CD4-positive, alpha-beta T cell treated with Interleukin-10 for 1 hour (primary cell): ENCODE measurements around the gene P4HTM.

Source experiments
- DNase-seq: peaks from one replicate; pipeline ENCODE4 v3.0.0-alpha.2; 2020

The P4HTM gene

GRCh38 chr3:49012441-49013017 lies 22.5 kb downstream of the P4HTM start:
- DNase-seq = no peak

- no peak for DNase-seq
Measured at GRCh38 chr3:49013113-49013737, 23.2 kb downstream of the P4HTM start.

- DNase-seq = peak; percentile 66
Measured at GRCh38 chr3:49013738-49014660, 24.0 kb downstream of the P4HTM start.

- DNase-seq = no peak
Measured at GRCh38 chr3:49015072-49015471, 25.0 kb downstream of the P4HTM start.

- no peak for DNase-seq
Measured at GRCh38 chr3:49015765-49016164, 25.7 kb downstream of the P4HTM start.

- DNase-seq = no peak
Measured at GRCh38 chr3:49016414-49017228, 26.6 kb downstream of the P4HTM start.

- no peak for DNase-seq
Measured at GRCh38 chr3:49017229-49017970, 27.4 kb downstream of the P4HTM start.

GRCh38 chr3:49017971-49018706 lies 28.1 kb downstream of the P4HTM start, which contains the start of gene DALRD3:
DALRD3 (minus strand) TSS chr3:49018580; CDS start chr3:49018564, 16 bp downstream.
- DNase-seq = peak; percentile 72

GRCh38 chr3:49018707-49019006 lies 28.6 kb downstream of the P4HTM start:
- no peak for DNase-seq

GRCh38 chr3:49019941-49020329 lies 29.9 kb downstream of the P4HTM start:
- DNase-seq = no peak

GRCh38 chr3:49020330-49021212 lies 30.5 kb downstream of the P4HTM start:
- peak; percentile 39 for DNase-seq

- peak; percentile 99 for DNase-seq
Measured at GRCh38 chr3:49021213-49021812, 31.3 kb downstream of the P4HTM start.

GRCh38 chr3:49021813-49022687 lies 32.0 kb downstream of the P4HTM start, which contains the start of gene NDUFAF3:
NDUFAF3 (plus strand) TSS chr3:49022121; CDS start chr3:49022145, 24 bp downstream.
- peak; percentile 94 for DNase-seq

- DNase-seq = no peak
Measured at GRCh38 chr3:49022688-49023171, 32.7 kb downstream of the P4HTM start.

GRCh38 chr3:49023775-49024174 lies 33.7 kb downstream of the P4HTM start:
- DNase-seq = no peak

- no peak for DNase-seq
Measured at GRCh38 chr3:49024449-49024848, 34.4 kb downstream of the P4HTM start.

GRCh38 chr3:49025005-49025792 lies 35.2 kb downstream of the P4HTM start:
- DNase-seq = no peak
